Neural cell (in vitro differentiated cells): ENCODE results near the gene SOX12.

ENCODE experiments used
- EP300 ChIP-seq: fragments of 450-650 bp; conservative IDR thresholded peaks from 2 replicates; pipeline ENCODE4 v1.6.1; 2014; ENCODE audit warnings: antibody characterized with exemption, mild to moderate bottlenecking, moderate library complexity; ENCODE audit not compliant: poor library complexity, severe bottlenecking
- EZH2 ChIP-seq: fragments of 200-600, 300-800 bp; shearing (Covaris generic), sonication (generic); IDR thresholded peaks from 2 replicates; pipeline ENCODE4 v1.6.1; 2014; ENCODE audit warnings: antibody characterized with exemption, low read length, borderline replicate concordance, mild to moderate bottlenecking; ENCODE audit not compliant: insufficient read depth, poor library complexity, severe bottlenecking
- MXI1 ChIP-seq: fragments of 450-650 bp; conservative IDR thresholded peaks from 2 replicates; pipeline ENCODE4 v1.6.1; 2014; ENCODE audit warnings: antibody characterized with exemption, mild to moderate bottlenecking; ENCODE audit not compliant: poor library complexity, severe bottlenecking
- POLR2AphosphoS5 ChIP-seq: IDR thresholded peaks from 2 replicates; pipeline ENCODE4 v1.6.1; 2012
- RAD21 ChIP-seq: fragments of 450-650 bp; conservative IDR thresholded peaks from 2 replicates; pipeline ENCODE4 v1.6.1; 2014; ENCODE audit warnings: antibody characterized with exemption, mild to moderate bottlenecking, moderate library complexity
- SMC3 ChIP-seq: fragments of 450-650 bp; conservative IDR thresholded peaks from 2 replicates; pipeline ENCODE4 v1.6.1; 2014; ENCODE audit warnings: antibody characterized with exemption, mild to moderate bottlenecking, moderate library complexity; ENCODE audit not compliant: poor library complexity
- TAF1 ChIP-seq: IDR thresholded peaks from 2 replicates; pipeline ENCODE4 v1.6.1; 2012; ENCODE audit warnings: low read depth
- TF ChIP-seq, protein P1 (sequence below): IDR thresholded peaks from 2 replicates; pipeline ENCODE4 v1.6.1; 2012; ENCODE audit warnings: borderline replicate concordance
- TF ChIP-seq, protein P2 (sequence below): fragments of 450-650 bp; IDR thresholded peaks from 2 replicates; pipeline ENCODE4 v1.5.1; 2014; ENCODE audit warnings: antibody characterized with exemption, mild to moderate bottlenecking, moderate library complexity; ENCODE audit not compliant: poor library complexity, severe bottlenecking

DNA sequence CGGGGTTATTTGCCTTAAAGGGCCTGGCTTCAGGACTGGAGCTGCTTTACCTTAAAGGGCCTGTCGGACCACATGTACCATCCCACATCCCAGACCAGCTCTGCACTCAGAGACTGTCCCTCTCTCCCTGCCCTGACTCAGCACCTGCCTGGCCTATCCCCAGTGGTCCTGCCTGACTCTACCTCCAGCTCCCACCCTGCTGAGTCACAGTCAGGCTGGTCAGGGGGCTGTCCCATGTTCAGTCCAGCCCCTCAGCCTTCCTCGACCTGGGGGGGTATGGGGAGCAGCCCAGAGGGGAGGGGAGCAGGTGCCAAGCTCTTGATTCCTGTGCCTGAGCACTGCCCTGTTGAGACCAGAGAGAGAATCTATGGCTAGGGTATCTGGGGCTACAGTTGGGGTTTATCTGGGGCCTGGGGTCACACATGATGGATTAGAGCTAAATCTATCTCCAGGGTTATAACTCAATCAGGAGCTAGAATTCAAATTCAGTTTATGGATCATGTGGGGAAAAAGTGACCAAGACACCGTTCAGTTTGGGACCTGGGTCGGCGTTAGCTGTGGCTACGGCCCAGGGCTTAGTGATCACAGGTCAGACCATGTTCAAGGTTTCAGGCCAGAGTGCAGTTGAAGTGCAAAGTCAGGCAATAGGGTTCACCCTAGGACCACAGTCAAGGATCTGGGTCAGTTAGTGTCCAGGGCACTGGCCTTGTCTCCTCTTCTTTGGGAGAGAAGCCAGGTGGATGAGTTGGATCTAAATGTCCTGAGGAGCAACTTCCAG, 45.8 kb downstream of the SOX12 start:
- TF ChIP-seq EZH2 (no peak), SMC3 (no peak), EP300 (no peak), TAF1 (no peak), POLR2AphosphoS5 (no peak), RAD21 (no peak), MXI1 (no peak)
- TF ChIP-seq, protein P1, sequence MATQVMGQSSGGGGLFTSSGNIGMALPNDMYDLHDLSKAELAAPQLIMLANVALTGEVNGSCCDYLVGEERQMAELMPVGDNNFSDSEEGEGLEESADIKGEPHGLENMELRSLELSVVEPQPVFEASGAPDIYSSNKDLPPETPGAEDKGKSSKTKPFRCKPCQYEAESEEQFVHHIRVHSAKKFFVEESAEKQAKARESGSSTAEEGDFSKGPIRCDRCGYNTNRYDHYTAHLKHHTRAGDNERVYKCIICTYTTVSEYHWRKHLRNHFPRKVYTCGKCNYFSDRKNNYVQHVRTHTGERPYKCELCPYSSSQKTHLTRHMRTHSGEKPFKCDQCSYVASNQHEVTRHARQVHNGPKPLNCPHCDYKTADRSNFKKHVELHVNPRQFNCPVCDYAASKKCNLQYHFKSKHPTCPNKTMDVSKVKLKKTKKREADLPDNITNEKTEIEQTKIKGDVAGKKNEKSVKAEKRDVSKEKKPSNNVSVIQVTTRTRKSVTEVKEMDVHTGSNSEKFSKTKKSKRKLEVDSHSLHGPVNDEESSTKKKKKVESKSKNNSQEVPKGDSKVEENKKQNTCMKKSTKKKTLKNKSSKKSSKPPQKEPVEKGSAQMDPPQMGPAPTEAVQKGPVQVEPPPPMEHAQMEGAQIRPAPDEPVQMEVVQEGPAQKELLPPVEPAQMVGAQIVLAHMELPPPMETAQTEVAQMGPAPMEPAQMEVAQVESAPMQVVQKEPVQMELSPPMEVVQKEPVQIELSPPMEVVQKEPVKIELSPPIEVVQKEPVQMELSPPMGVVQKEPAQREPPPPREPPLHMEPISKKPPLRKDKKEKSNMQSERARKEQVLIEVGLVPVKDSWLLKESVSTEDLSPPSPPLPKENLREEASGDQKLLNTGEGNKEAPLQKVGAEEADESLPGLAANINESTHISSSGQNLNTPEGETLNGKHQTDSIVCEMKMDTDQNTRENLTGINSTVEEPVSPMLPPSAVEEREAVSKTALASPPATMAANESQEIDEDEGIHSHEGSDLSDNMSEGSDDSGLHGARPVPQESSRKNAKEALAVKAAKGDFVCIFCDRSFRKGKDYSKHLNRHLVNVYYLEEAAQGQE = no peak
- TF ChIP-seq, protein P2, sequence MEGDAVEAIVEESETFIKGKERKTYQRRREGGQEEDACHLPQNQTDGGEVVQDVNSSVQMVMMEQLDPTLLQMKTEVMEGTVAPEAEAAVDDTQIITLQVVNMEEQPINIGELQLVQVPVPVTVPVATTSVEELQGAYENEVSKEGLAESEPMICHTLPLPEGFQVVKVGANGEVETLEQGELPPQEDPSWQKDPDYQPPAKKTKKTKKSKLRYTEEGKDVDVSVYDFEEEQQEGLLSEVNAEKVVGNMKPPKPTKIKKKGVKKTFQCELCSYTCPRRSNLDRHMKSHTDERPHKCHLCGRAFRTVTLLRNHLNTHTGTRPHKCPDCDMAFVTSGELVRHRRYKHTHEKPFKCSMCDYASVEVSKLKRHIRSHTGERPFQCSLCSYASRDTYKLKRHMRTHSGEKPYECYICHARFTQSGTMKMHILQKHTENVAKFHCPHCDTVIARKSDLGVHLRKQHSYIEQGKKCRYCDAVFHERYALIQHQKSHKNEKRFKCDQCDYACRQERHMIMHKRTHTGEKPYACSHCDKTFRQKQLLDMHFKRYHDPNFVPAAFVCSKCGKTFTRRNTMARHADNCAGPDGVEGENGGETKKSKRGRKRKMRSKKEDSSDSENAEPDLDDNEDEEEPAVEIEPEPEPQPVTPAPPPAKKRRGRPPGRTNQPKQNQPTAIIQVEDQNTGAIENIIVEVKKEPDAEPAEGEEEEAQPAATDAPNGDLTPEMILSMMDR = no peak
